Calu3 (cell line): ENCODE data around the gene QPRT. TPM values are rescaled to one million over a fixed set of nuclear protein-coding genes. Genes with fewer than 3 reads are reported as not detected.

Source experiments
- BruUV-seq: library from RNA; stranded (reverse); fragments of 400-500 nt; replicated peaks from 2 replicates; lab custom pipeline; 2021; lab: Mats Ljungman, UMichigan
- CTCF ChIA-PET: fragments of 300-600 bp; sonication (Branson Sonifier 250); formaldehyde crosslinking; loops from one replicate; lab custom pipeline; 2022; ENCODE audit warnings: antibody characterized with exemption; lab: Charles Lee
- DNase-seq: peaks from one replicate; pipeline ENCODE4 v3.0.0; 2022
- H3K27ac Mint-ChIP-seq: one replicate; pipeline ENCODE4 v1.8.0; 2022; ENCODE audit warnings: mixed read lengths; ENCODE audit not compliant: unreplicated experiment
- H3K27me3 Mint-ChIP-seq: one replicate; pipeline ENCODE4 v1.8.0; 2022; ENCODE audit warnings: mixed read lengths; ENCODE audit not compliant: unreplicated experiment
- H3K36me3 Mint-ChIP-seq: one replicate; pipeline ENCODE4 v1.8.0; 2022; ENCODE audit warnings: mild to moderate bottlenecking, moderate library complexity, mixed read lengths; ENCODE audit not compliant: insufficient read depth, unreplicated experiment
- H3K4me1 Mint-ChIP-seq: one replicate; pipeline ENCODE4 v1.8.0; 2022; ENCODE audit warnings: mild to moderate bottlenecking, low read depth, mixed read lengths; ENCODE audit not compliant: unreplicated experiment
- H3K4me3 Mint-ChIP-seq: one replicate; pipeline ENCODE4 v1.8.0; 2022; ENCODE audit warnings: mild to moderate bottlenecking, low read depth, moderate library complexity, mixed read lengths; ENCODE audit not compliant: unreplicated experiment
- H3K9me3 Mint-ChIP-seq: one replicate; pipeline ENCODE4 v1.8.0; 2022; ENCODE audit warnings: low read depth, mixed read lengths; ENCODE audit not compliant: unreplicated experiment
- intact Hi-C: fragments of 100-400 bp; cut with micrococcal nuclease; formaldehyde crosslinking; loops from one replicate; pipeline ENCODE4 v1.10.0; 2022; ENCODE audit not compliant: unreplicated experiment
- total RNA-seq: library from RNA; stranded (reverse); gene quantifications from 2 replicates; pipeline ENCODE4 v1.2.3, GENCODE V29; 2022
- TF ChIP-seq, protein P1 (sequence below): fragments of 200-600 bp; IDR thresholded peaks from one replicate; pipeline ENCODE4 v1.8.0; 2022; ENCODE audit warnings: antibody characterized with exemption; ENCODE audit not compliant: unreplicated experiment

The QPRT gene
- total RNA-seq, 1 experiment from 2014 or later = 4.6 TPM

DNA sequence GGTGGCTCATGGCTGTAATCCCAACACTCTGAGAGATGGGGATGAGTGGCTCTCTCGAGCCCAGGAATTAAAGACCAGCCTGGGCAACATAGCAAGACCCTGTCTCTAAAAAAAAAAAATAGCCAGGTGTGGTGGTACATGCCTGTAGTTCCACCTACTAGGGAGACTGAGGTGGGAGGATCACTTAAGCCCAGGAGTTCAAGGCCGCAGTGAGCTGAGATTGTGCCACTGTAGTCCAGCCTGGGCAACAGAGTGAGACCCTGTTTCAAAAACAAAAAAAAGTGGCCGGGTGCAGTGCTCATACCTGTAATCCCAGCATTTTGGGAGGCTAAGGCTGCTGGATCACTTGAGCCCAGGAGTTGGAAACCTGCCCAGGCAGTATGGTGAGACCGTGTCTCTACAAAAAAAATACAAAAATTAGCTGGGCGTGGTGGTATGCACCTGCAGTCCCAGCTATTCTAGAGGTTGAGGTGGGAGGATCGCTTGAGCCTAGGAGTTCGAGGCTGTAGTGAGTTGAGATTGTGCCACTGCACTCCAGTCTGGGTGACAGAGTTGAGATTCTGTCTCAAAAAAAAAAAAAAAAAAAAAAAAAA lies 63.8 kb downstream of the QPRT start:
- no TSS peak for BruUV-seq
- DNase-seq = no peak
- Mint-ChIP-seq H3K4me3 (no peak overlapping the region), H3K36me3 (no peaks in the 10 kb centered on the region), H3K9me3 (no peaks in the 10 kb centered on the region), H3K4me1 (peaks cover 10% of the 10 kb centered on the region), H3K27ac (no peak overlapping the region), H3K27me3 (peaks cover 10% of the 10 kb centered on the region)
- intact Hi-C loops = no loop called here
- TF ChIP-seq, protein P1, sequence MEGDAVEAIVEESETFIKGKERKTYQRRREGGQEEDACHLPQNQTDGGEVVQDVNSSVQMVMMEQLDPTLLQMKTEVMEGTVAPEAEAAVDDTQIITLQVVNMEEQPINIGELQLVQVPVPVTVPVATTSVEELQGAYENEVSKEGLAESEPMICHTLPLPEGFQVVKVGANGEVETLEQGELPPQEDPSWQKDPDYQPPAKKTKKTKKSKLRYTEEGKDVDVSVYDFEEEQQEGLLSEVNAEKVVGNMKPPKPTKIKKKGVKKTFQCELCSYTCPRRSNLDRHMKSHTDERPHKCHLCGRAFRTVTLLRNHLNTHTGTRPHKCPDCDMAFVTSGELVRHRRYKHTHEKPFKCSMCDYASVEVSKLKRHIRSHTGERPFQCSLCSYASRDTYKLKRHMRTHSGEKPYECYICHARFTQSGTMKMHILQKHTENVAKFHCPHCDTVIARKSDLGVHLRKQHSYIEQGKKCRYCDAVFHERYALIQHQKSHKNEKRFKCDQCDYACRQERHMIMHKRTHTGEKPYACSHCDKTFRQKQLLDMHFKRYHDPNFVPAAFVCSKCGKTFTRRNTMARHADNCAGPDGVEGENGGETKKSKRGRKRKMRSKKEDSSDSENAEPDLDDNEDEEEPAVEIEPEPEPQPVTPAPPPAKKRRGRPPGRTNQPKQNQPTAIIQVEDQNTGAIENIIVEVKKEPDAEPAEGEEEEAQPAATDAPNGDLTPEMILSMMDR = no peak
- CTCF ChIA-PET = interaction anchor here (0.8 kb wide), 1 partner anchor 26 kb away, joined by 7 read pairs; no protein-coding TSS in a partner anchor

DNA sequence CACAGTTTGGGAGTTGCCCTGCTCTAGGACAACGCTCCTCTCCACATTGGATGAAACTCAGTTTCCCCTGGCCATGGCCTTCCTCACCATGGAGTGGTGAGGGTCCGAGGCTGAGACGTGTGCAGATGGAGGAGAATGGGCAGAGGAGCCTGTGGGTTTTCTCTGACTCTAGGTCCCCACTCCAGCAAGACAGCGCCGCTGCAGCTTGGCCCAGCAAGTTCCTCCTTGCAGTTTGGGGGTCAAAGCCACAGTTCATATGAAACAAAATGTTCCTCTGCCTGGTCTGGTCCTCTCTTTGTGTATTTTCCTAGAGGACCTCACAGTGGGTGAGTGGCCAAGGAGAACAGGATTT lies 64.5 kb downstream of the QPRT start:
- BruUV-seq = no TSS peak
- TF ChIP-seq, protein P1 = no peak
- CTCF ChIA-PET = interaction anchor here (0.8 kb wide), 1 partner anchor 27 kb away, joined by 7 read pairs; no protein-coding TSS in a partner anchor
- H3K4me1 Mint-ChIP-seq = peaks cover 3% of the 10 kb centered on the region
- H3K36me3 Mint-ChIP-seq = no peaks in the 10 kb centered on the region
- H3K9me3 Mint-ChIP-seq = no peaks in the 10 kb centered on the region
- peaks cover 10% of the 10 kb centered on the region for H3K27me3 Mint-ChIP-seq
- no peak overlapping the region for H3K4me3 Mint-ChIP-seq
- intact Hi-C loops = no loop called here
- no peak for DNase-seq
- no peak overlapping the region for H3K27ac Mint-ChIP-seq

DNA sequence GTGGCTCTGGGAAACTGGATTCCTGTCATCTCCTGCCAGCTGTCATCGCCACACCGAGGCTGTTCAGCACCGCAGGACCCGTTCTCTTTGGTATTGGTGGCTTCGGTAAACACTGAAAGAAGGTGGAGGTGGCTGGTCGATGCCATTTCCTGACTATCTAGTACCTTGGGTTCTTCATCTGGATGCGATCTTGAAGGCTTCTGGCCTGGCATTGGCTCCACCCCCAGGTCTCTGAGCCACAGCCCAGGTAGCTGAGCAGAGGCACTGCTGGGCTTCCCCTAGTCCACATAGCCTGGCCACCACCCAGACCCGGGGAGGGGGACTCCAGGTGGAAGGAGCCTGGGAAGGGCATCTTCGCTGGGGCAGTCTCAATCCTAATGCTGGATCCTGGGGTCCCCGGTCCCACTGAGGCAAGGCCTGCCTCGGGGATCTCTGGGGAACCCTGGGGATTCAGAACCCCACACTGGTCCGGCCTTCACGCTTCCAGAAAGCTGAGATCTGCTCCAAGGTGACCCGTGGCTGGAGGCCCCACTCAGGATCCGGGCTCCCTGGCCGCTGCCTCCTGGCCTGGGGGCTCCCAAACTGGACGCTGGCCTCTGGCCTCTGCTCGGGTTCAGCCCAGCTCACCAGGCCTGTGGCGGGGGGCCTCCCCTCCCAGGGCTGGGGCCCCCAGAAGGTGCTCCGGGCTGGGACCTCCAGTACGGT lies 65.0 kb downstream of the QPRT start:
- TF ChIP-seq, protein P1 = no peak
- H3K4me3 Mint-ChIP-seq = no peak overlapping the region
- no peaks in the 10 kb centered on the region for H3K36me3 Mint-ChIP-seq
- CTCF ChIA-PET = interaction anchor here (0.8 kb wide), 1 partner anchor 27 kb away, joined by 7 read pairs; no protein-coding TSS in a partner anchor
- H3K27ac Mint-ChIP-seq = no peak overlapping the region
- H3K27me3 Mint-ChIP-seq = peaks cover 10% of the 10 kb centered on the region
- BruUV-seq = no TSS peak
- no peaks in the 10 kb centered on the region for H3K4me1 Mint-ChIP-seq
- H3K9me3 Mint-ChIP-seq = no peaks in the 10 kb centered on the region
- no peak for DNase-seq
- intact Hi-C loops = no loop called here

DNA sequence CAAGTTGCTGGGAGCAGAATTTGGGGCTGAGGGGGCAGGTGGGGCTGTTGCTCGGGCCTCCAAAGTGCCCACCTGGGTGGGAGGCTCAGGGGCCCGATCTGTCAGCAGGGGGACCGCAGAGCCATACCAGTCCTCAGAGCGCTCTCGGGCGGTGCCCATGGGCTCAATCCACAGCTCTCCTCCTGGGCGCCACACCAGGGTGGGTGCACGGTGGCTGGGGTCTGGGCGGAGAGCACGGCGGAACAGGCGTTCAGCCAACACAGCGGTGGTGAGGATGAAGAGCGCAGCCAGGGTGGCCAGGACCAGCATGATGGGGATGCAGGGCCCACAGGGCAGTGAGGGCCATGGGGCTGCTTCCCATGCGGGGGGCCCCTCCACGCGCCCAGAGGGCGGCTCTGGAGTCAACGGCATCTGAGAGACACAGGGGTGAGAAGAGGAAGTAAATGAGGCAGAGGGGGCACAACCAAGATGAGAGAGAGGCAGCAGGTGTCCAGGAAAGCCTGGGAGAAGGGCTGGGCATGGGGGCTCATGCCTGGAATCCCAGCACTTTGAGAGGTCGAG lies 65.6 kb downstream of the QPRT start:
- TF ChIP-seq, protein P1 = no peak
- Mint-ChIP-seq H3K4me1 (no peaks in the 10 kb centered on the region), H3K27ac (no peak overlapping the region), H3K9me3 (no peaks in the 10 kb centered on the region), H3K36me3 (no peaks in the 10 kb centered on the region), H3K4me3 (no peak overlapping the region), H3K27me3 (peaks cover 10% of the 10 kb centered on the region)
- no TSS peak for BruUV-seq
- no peak for DNase-seq
- intact Hi-C loops = no loop called here
- CTCF ChIA-PET = no interaction called here
